HPDE6-E6E7 (cell line): ENCODE data around the gene AFAP1L1.
A peak's percentile ranks its signal among the peaks of the same experiment; 100 is the strongest.
"Not testable (repeated sequence)": the region's sequence is repeated elsewhere in the genome, so short reads cannot be mapped to it uniquely, and the experiment has no call there.

Experiments used
- DNase-seq: peaks from one replicate; pipeline ENCODE4 v3.0.0; 2011; ENCODE audit warnings: missing footprints; ENCODE audit errors: extremely low spot score

Gene AFAP1L1

DNA sequence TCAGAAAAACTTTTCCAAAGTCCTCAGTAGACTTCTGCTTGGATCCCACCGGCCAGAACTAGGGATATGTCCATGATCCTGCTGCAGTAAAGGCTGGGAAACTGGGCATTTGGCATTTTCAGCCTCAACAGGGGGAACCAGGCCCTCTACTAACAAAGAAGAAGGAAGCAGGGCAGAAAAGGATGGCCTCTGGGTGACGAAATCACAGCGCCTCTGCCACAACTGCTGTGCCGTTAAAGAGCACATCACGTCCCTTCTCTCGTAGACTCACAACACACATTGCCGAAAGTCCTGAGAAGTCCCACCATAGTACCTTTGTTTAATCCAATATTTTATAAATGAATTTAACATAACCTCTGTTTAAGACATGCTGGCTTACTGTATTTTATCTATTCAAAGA, 10.4 kb upstream of the AFAP1L1 start:
- no peak for DNase-seq

DNA sequence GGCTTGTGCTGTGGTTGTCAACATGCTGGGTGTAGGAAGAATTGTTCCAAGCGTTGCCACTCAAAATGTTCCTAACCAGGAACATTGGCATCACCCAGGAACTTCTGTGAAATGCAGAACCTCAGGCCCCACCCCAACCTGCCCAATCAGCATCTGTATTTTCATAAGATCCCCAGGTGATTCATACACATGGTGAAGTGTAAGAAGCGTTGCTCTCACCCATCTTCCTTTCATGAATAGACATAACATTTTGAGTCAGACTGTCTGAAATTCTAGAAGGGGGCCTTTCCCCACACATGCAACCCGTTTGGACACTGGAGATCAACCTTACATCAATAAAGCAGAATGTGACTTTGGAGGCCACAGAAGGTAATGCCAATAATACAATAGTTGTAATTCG, 9.3 kb upstream of the AFAP1L1 start:
- DNase-seq, result no peak

DNA sequence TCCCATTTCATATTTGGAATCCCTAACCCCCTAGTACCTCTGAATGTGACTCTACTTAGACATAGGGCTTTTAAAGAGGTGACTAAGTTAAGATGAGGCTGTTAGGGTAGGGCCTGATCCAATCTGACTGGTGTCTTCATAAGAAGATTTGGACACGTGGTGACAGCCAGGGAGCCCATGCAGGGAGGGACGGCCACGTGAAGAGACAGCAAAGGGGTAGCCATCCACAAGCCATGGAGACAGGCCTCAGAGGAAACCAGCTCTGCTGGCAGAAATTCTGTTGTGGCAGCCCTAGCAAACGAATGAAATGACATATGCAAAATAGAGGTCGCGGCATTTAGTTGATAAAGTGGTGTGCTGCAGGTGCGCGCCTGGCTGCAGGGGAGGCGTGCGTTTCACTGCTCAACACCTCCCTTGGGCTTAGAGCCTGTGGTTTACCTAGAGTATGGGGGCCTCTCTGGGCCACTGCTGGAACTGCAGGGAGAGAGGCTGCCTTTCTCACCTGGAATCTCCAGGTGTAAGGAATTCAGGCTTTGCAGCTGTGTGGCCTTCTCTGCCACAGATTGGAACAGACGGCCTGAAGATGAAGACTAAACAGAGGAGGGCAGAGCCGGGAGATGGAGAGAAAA, 7.1 kb upstream of the AFAP1L1 start:
- peak; percentile 81 for DNase-seq

DNA sequence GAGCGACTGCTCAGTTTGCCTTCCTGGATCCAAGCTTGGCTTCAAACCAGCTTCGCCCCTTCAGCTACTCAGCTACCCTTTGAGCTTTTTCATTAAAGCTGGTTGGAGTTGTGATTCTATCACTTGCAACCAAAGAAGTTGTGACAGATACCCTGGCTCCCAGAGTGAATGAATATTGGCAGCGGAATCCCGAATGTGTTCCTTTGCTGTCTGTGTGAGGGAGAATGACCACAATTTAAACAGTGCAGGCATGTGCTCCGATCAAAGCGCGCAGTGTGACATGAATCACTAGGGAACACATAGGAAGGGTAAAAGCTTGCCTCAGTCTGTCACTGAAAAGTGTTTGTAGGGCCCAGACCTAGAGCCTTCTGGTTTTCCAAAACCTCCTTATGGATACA, 6.6 kb upstream of the AFAP1L1 start:
- no peak for DNase-seq

DNA sequence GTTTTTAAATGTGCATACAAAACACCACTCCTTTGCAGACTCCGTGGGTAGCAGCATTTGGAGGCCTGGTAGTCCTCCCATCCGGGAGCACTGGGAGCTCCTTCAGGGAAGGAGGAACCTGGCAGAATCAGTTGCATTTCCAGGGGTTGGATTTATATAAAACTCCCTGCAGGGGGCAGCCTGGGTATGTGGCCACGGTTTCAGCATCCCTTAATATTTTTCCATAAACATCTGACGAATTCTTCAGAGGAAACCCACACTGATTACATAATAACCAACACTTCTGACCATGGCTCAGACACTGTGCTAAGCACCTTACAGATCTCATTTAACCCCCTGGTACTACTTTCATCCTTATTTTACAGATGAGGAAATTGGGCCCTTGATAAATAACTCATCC, 6.1 kb upstream of the AFAP1L1 start:
- peak; percentile 16 for DNase-seq

DNA sequence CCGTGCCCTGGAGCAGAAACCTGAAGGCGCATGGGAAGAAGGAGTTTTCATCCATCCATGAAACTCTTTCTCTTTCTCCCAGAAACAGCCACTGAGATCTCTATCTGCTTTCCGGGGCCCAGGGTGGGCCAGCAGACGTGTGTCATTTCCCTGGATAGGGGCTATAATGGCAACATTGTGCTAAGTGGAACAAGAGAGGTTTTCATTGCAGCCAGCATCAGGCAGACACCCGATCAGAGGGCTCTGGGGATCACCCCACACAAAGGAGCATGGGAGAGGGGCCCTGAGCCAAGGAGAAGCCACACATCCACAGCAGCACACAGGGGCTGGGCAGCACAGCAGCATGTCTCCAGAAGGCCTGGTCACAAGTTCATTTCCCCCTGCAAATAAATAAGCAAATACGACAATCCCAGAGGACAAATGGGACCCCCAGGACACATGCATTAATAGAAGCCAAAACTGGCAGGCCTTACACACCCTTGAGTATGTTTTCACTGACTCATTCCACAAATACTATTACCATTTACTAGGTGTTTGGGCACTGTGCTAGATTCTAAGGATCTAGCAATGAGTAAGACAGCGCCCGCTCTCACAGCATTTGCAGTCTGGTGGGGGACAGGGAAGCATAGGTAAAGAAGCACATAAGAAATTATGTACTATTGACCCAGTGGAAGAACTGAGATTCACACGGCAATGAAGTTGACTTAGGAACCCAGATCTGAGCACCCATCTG, 4.3 kb upstream of the AFAP1L1 start:
- DNase-seq, result no peak

DNA sequence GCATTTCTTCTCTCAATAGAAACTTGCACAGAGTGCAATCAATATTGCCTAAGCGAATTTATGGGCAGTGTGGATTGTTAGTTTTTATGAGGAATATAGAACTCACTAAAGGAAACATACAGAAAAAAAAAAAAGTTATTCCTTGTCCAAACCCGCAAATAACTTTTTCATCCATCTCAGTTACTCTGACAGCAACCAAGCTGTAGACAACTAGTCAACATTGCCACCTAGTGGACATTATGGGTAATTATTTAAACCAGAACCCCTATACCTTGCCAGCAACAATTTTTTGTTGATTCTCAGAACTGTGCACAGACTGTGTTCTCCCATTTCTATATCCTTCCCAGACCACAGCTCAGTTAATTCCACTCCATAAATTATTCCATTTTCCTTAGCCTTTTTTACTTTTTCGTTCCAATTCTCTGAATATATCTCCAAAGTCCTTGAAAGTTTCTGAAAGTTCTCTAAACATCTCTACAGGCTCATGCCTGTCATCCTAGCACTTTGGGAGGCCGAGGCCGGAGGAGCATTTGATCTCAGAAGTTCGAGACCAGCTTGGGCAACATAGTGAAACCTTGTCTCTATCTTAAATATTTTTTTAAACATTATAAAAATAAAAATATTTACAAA, 2.6 kb upstream of the AFAP1L1 start:
- DNase-seq, result peak; percentile 55

DNA sequence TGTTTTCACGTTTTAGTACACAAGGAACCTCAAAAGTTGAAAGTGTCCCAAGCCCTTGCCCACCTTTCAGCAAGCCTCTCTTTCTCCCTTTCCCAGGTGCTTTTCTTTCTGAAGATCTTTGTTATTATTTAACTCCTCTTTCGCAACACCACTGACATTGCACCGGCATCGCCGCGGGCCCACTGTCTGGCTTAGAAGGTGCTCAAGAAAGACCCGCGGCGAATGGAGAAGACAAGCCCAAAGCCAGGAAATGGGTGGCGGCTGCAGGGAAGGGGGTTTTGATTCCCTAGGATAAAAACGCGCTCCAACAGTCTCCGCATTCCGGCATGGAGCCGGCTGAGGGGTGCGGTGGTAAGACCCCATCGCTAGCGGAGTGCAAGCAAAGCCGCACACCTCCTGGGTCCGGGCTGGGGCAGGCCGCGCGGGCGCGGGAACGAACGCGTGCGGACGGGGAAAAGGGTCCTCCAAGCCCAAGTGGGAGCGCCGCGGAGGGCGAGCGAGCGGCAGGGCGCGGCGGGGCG, 404 bp upstream of the AFAP1L1 start:
- peak; percentile 19 for DNase-seq

DNA sequence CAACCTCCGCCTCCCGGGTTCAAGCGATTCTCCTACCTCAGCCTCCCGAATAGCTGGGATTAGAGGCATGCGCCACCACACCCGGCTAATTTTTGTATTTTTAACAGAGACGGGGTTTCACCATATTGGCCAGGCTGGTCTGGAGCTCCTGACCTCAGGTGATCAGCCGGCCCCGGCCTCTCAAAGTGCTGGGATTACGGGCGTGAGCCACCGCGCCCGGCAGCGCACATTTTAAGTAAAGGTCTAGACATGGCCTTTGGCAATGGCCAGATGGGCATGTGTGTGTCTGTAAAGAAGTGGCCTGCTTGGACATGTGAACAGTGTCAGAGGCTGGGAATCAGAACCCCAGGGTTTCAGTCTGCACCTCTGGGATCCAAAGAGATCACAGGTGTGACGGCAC, 1.1 kb downstream of the AFAP1L1 start:
- not testable (repeated sequence) for DNase-seq

DNA sequence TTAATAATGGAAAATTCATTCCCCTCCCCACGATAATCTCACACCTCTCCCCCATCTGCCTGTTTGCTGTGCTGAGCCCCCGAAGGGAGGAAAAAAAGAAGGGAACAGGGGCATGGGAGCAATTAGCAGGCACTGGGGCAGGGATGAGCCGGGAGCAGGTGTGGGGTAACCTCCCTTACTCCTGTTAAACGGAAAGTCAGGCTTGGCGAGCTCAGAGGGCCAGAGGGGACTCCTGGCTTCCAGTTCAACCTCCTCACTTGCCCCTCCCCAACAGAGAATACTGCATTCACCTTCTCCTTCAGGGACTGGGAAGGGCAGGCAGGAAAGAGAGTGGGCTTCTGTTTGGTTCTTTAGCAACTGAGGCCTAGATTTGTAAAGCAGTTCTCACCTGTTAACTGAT, 1.6 kb downstream of the AFAP1L1 start:
- DNase-seq, result no peak

DNA sequence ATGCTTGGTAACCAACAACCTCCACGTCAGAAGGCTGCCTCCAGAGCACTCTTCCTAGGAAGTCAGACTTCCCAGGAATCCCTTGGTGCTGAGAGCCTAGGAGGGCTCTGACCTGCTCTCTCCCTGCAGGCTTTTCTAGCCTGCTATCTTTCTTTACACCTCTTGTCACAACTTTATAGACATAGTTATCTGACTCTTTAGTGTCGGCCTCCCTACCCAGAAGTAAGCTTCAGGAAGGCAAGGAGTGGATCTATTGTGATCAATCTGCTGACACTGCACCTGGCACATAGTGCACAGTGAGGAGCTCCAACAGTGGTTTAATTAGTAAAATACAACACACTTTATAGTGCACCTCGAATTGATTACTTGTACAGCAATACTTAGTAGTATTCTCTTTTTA, 2.3 kb downstream of the AFAP1L1 start:
- no peak for DNase-seq

DNA sequence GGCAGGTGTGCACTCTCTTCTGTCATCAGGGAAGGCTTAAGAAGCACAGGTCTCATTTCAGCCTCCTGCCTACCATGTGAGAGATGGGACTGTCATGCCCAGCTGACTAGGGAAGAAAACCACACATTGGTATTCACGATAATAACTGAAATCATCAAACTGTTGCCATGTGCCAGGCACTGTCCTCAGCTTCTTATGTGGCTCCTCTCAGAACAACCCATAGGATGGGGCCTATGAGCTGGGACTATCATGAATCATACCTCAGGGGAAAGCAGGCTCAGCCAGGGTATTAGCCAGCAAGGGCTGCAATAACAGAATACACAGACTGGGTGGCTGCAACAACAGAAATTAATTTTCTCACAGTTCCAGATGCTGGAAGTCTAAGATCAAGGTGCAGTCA, 3.3 kb downstream of the AFAP1L1 start:
- no peak for DNase-seq

DNA sequence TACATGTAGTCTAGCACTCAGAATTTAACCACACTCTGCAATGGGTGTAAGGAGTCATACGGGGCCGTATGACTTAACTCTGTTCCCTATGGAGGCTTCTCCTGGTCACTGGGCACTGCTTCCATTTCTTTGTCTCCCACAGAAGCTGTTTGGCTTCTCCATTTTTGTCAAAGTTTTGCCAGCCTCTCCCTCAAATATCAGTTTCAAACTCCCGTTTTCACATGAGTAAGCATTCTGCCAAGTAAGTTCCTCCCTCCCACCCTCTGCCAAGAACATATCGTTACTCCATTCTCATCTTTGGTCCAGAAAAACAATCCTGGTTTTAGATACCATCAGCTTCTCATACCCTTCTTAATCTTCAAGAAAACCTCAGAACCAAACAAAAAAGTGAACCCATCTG, 6.1 kb downstream of the AFAP1L1 start:
- DNase-seq, result no peak

DNA sequence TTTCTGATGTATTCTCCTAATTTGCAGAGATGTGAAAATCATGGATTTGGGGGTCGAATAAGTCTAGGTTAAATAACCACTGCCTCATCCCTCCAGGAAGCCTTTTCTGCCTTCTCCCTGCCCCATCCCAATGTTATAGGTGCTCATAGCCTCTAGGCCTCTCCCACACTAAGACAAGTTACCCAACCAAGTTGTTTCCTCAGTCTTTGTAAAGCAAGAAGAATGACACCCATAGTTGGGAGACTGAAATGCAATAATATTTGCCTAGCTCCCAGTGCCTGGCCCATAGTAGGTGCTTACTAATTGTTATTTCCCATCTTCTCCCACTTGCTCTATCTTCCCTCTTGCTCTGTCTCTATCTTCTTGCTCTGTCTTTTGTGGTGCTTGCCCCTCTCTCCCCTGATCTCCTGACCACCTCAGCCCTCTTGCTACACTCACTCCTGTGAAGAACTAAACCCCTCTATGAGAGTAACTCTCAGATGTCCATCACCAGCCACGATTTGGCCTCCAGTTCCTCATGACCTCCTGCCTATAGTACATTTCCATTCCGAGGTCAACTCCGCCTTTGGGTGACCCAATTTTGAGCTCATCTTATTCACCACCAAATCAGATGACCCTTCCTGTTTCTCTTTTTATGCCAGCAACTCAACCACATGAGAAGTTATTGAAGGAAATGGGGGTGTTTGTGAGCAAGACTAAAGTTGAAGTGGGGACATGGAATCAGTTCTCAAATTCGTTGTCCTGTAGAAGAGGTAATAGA, 7.0 kb downstream of the AFAP1L1 start:
- DNase-seq, result no peak

DNA sequence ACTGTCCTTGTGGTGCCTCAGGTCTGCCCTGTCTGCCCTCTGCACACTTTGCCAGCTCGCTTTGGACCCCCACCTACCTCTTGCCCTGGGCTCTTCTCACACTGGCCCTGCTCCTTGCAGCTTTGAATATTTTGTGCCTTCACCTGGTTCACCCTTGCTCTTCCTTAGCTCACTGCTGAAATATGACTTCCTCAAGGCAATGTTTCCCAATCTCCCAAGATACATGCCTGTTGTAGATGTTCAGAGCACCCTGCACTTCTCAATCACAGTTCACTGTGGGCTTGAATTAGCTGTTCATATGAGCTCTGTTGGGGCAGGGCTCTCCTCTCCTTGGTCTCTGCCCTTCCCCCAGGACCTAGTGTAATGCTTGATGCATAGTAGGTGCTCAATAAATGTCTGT, 8.0 kb downstream of the AFAP1L1 start:
- no peak for DNase-seq

DNA sequence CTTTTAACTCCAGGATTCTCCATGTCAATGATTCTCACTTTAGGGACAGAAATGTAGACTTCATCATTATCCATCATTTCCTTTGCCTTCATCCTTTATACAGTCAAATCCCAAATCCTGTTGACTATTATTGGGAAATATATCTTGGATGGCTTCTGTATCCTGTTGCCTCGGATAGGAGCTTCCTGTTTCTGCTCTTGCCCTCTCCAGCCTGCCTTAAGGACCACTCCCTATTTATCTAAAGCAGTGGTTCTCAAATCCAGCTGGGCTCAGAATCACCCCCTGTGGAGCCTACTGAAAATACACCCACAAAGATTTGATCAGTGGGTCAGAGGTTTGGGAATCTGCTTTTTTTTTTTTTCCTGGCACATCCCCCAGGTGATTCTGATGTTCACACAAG, 8.5 kb downstream of the AFAP1L1 start:
- DNase-seq, result no peak

DNA sequence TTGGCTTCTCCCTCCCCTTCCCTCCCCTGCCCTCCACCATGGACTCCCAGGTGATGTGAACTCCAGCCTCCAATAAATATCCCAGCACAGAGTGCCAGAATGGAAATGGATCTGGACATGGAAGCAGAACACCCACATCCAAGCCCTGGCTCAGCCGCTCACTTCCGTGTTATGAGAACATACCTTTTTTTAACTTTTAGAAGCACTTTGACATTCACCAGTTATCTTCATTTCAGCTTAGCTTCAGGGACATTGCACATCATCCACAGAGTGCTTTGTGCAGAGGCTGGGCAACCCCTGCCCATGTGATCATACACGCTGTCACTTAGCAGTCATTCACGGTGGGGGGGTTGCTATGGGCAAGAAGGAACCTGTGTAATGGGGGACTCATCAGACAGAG, 9.1 kb downstream of the AFAP1L1 start:
- no peak for DNase-seq

DNA sequence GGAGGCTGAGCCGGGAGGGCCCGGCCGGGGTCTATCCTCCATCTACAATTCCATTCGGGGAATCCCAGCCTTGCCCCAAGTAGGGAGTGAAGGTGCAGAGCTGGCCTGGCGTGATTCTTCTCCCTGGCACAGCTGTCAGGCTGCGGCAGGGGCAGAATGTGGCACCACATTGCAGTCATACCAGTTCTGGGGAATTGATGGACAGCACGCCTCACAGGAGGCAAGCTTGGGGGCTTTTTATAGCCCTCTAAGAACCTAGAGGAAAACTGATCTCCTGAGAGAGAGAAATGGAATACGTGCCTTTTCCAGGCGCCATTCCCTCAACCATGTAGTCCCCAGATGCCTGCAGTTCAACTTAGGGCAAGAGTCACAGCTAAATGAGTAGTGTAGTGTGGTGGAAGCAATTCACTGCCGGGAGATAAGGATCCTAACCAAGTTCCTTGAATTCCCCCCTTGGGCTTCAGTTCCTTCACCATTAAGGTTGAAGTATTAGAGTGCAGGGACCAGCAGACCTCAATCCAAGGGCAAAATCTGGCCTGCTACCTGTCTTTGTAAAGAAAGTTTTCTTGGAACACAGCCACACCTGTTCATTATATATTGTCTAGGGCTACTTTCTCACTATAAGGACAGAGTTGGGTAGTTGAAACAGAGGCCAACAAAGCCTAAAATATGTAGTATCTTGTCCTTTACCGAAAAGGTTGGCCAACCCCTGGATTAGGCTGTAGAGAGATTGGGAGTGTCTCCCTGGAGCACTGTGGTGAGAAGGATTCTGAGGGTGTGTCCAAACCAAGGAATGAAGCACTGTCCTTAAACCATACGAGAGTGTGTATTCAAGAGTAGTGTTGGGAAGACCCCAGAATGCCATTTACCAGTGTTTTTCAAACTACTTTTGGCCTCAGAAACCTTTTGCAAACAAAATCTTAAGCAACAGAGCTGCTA, 10.6 kb downstream of the AFAP1L1 start:
- DNase-seq, result no peak

DNA sequence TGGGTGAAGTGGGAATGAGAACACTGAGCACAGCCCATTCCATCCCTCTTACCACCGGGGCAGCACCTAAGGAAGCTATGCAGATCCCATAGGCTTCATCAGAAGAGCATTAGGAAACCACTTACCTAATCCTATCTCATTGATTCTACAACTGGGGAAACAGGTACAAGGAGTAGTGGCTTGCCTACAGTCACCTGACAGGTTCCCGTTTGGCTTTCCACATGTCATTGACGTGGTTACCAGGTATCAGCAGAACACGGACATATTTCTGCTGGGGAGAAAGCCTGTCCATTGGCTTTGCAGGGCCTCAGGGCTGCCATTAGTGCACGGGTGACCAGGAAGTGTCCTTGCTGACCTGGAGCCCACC, 11.3 kb downstream of the AFAP1L1 start:
- no peak for DNase-seq

DNA sequence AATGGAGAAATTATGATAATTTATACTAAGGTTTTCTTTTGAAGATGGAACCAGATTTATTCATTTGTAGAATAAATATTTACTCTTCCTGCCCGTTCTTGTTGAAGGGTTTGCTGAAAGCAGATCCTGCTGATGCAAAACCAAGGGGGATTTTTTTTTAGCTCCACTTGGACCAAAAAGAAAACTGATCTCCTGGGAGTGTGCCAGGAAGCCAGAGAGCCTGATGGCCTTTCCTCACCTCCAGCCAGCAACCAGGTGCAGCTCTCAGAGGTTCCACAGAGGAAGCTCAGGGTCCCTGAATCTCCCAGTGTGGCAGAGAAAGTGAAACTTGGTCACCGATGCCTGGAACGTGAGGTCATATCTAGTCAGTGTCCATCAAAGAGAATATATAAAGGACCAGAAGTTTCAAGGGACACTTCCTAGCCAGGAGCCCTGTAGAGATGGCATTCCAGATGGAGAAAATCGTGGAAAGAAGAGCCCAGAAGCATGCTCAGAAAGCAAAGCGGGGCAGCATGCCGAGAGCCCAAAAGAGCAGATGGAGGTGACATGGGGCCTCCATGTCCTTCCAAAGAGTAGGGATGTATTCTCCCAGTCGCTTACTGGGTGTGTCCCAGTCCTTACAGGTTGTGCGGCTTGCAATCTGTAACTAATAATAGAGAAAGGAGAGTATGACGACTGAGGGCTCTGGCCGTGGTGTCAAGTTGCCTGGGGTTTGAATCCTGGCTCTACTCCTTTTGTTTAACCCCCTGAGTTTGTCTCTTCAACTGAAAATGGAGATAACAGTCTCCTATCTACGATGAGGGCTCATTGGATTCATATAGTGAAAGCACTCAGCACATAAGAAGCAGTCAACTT, 12.2 kb downstream of the AFAP1L1 start:
- DNase-seq, result no peak
